ENCODE results near the gene KDSR.

KDSR gene

GRCh38 chr18:63367053-63367953 is at the start of gene KDSR:
KDSR (minus strand) TSS chr18:63367206; CDS start chr18:63367118, 88 bp downstream.
- peak within 1 kb of the TSS; percentile 85 for H3K27ac ChIP-seq (ENCODE audit: low read length)

GRCh38 chr18:63412953-63413352 is 45.9 kb upstream of the KDSR start:
- Histone ChIP-seq H3K4me3 (ENCODE audit: low read length in 2 of 2) (no peak overlapping the region), H3K4me1 (ENCODE audit: control insufficient read depth, insufficient read depth, low read length) (no peaks in the 10 kb centered on the region), H3K9ac (ENCODE audit: low read length in 2 of 2) (no peak overlapping the region), H3K36me3 (ENCODE audit: control insufficient read depth in 2 of 2, insufficient read depth in 2 of 2, low read length in 2 of 2) (peaks cover 27 to 28% of the 10 kb centered on the region in 2 donors), H3K27ac (ENCODE audit: low read length) (no peak overlapping the region), H3K27me3 (ENCODE audit: control insufficient read depth in 1 of 2, insufficient read depth in 2 of 2, low read length in 2 of 2) (no peaks in the 10 kb centered on the region), H3K9me3 (ENCODE audit: control insufficient read depth in 2 of 2, low read length in 2 of 2) (no peaks in the 10 kb centered on the region)

More at GRCh38 chr18:63367053-63367953, at the start of gene KDSR:
- no peaks in the 10 kb centered on the region for H3K27me3 ChIP-seq (ENCODE audit: control insufficient read depth in 1 of 2, insufficient read depth in 2 of 2, low read length in 2 of 2)
- peak within 1 kb of the TSS; percentile 84 to 87 for H3K9ac ChIP-seq (ENCODE audit: low read length in 2 of 2)
- peaks cover 11% of the 10 kb centered on the region for H3K4me1 ChIP-seq (ENCODE audit: control insufficient read depth, insufficient read depth, low read length)
- peak within 1 kb of the TSS; percentile 86 to 94 for H3K4me3 ChIP-seq (ENCODE audit: low read length in 2 of 2)
- peaks cover under 1 to 2% of the 10 kb centered on the region in 2 donors for H3K36me3 ChIP-seq (ENCODE audit: control insufficient read depth in 2 of 2, insufficient read depth in 2 of 2, low read length in 2 of 2)
- no peaks in the 10 kb centered on the region for H3K9me3 ChIP-seq (ENCODE audit: control insufficient read depth in 2 of 2, low read length in 2 of 2)

- Histone ChIP-seq H3K27ac (ENCODE audit: low read length) (no peak overlapping the region), H3K27me3 (ENCODE audit: control insufficient read depth in 1 of 2, insufficient read depth in 2 of 2, low read length in 2 of 2) (no peaks in the 10 kb centered on the region), H3K36me3 (ENCODE audit: control insufficient read depth in 2 of 2, insufficient read depth in 2 of 2, low read length in 2 of 2) (peaks cover 25% of the 10 kb centered on the region in 2 donors), H3K4me3 (ENCODE audit: low read length in 2 of 2) (no peak overlapping the region), H3K9ac (ENCODE audit: low read length in 2 of 2) (no peak overlapping the region), H3K9me3 (ENCODE audit: control insufficient read depth in 2 of 2, low read length in 2 of 2) (no peaks in the 10 kb centered on the region), H3K4me1 (ENCODE audit: control insufficient read depth, insufficient read depth, low read length) (no peaks in the 10 kb centered on the region)
These were observed 43.8 kb upstream of the KDSR start for GRCh38 chr18:63410792-63411191.

GRCh38 chr18:63409301-63409700 is 42.3 kb upstream of the KDSR start:
- Histone ChIP-seq H3K9me3 (ENCODE audit: control insufficient read depth in 2 of 2, low read length in 2 of 2) (no peaks in the 10 kb centered on the region), H3K36me3 (ENCODE audit: control insufficient read depth in 2 of 2, insufficient read depth in 2 of 2, low read length in 2 of 2) (peaks cover 19 to 28% of the 10 kb centered on the region in 2 donors), H3K9ac (ENCODE audit: low read length in 2 of 2) (no peak overlapping the region), H3K4me1 (ENCODE audit: control insufficient read depth, insufficient read depth, low read length) (no peaks in the 10 kb centered on the region), H3K27ac (ENCODE audit: low read length) (no peak overlapping the region), H3K27me3 (ENCODE audit: control insufficient read depth in 1 of 2, insufficient read depth in 2 of 2, low read length in 2 of 2) (no peaks in the 10 kb centered on the region), H3K4me3 (ENCODE audit: low read length in 2 of 2) (no peak overlapping the region)

- H3K4me3 ChIP-seq (ENCODE audit: low read length in 2 of 2) = no peak overlapping the region
- no peaks in the 10 kb centered on the region for H3K4me1 ChIP-seq (ENCODE audit: control insufficient read depth, insufficient read depth, low read length)
- H3K36me3 ChIP-seq (ENCODE audit: control insufficient read depth in 2 of 2, insufficient read depth in 2 of 2, low read length in 2 of 2) = peaks cover 31 to 40% of the 10 kb centered on the region in 2 donors
- no peaks in the 10 kb centered on the region for H3K9me3 ChIP-seq (ENCODE audit: control insufficient read depth in 2 of 2, low read length in 2 of 2)
- no peak overlapping the region for H3K27ac ChIP-seq (ENCODE audit: low read length)
- H3K9ac ChIP-seq (ENCODE audit: low read length in 2 of 2) = no peak overlapping the region
- H3K27me3 ChIP-seq (ENCODE audit: control insufficient read depth in 1 of 2, insufficient read depth in 2 of 2, low read length in 2 of 2) = no peaks in the 10 kb centered on the region
These were observed 40.7 kb upstream of the KDSR start for GRCh38 chr18:63407734-63408133.

- H3K9ac ChIP-seq (ENCODE audit: low read length in 2 of 2) = no peak overlapping the region
- H3K27ac ChIP-seq (ENCODE audit: low read length) = no peak overlapping the region
- no peaks in the 10 kb centered on the region for H3K4me1 ChIP-seq (ENCODE audit: control insufficient read depth, insufficient read depth, low read length)
- H3K9me3 ChIP-seq (ENCODE audit: control insufficient read depth in 2 of 2, low read length in 2 of 2) = no peaks in the 10 kb centered on the region
- no peaks in the 10 kb centered on the region for H3K27me3 ChIP-seq (ENCODE audit: control insufficient read depth in 1 of 2, insufficient read depth in 2 of 2, low read length in 2 of 2)
- H3K36me3 ChIP-seq (ENCODE audit: control insufficient read depth in 2 of 2, insufficient read depth in 2 of 2, low read length in 2 of 2) = peaks cover 41 to 49% of the 10 kb centered on the region in 2 donors
- H3K4me3 ChIP-seq (ENCODE audit: low read length in 2 of 2) = no peak overlapping the region
These were observed 39.0 kb upstream of the KDSR start for GRCh38 chr18:63405986-63406385.

GRCh38 chr18:63402246-63403162 is 35.5 kb upstream of the KDSR start:
- no peak overlapping the region for H3K4me3 ChIP-seq (ENCODE audit: low read length in 2 of 2)
- H3K27ac ChIP-seq (ENCODE audit: low read length) = no peak overlapping the region
- H3K4me1 ChIP-seq (ENCODE audit: control insufficient read depth, insufficient read depth, low read length) = no peaks in the 10 kb centered on the region
- no peaks in the 10 kb centered on the region for H3K9me3 ChIP-seq (ENCODE audit: control insufficient read depth in 2 of 2, low read length in 2 of 2)
- no peaks in the 10 kb centered on the region for H3K27me3 ChIP-seq (ENCODE audit: control insufficient read depth in 1 of 2, insufficient read depth in 2 of 2, low read length in 2 of 2)
- no peak overlapping the region for H3K9ac ChIP-seq (ENCODE audit: low read length in 2 of 2)
- H3K36me3 ChIP-seq (ENCODE audit: control insufficient read depth in 2 of 2, insufficient read depth in 2 of 2, low read length in 2 of 2) = peaks cover 31 to 56% of the 10 kb centered on the region in 2 donors

GRCh38 chr18:63399300-63399699 is 32.3 kb upstream of the KDSR start:
- H3K9ac ChIP-seq (ENCODE audit: low read length in 2 of 2) = no peak overlapping the region
- no peak overlapping the region for H3K4me3 ChIP-seq (ENCODE audit: low read length in 2 of 2)
- H3K36me3 ChIP-seq (ENCODE audit: control insufficient read depth in 2 of 2, insufficient read depth in 2 of 2, low read length in 2 of 2) = peaks cover 43 to 66% of the 10 kb centered on the region in 2 donors

GRCh38 chr18:63397349-63397748 is 30.3 kb upstream of the KDSR start:
- Histone ChIP-seq H3K4me3 (ENCODE audit: low read length in 2 of 2) (no peak overlapping the region), H3K27me3 (ENCODE audit: control insufficient read depth in 1 of 2, insufficient read depth in 2 of 2, low read length in 2 of 2) (no peaks in the 10 kb centered on the region), H3K4me1 (ENCODE audit: control insufficient read depth, insufficient read depth, low read length) (no peaks in the 10 kb centered on the region), H3K9me3 (ENCODE audit: control insufficient read depth in 2 of 2, low read length in 2 of 2) (no peaks in the 10 kb centered on the region), H3K27ac (ENCODE audit: low read length) (no peak overlapping the region), H3K9ac (ENCODE audit: low read length in 2 of 2) (no peak overlapping the region), H3K36me3 (ENCODE audit: control insufficient read depth in 2 of 2, insufficient read depth in 2 of 2, low read length in 2 of 2) (peaks cover 27 to 48% of the 10 kb centered on the region in 2 donors)

More at GRCh38 chr18:63399300-63399699, 32.3 kb upstream of the KDSR start:
- Histone ChIP-seq H3K4me1 (ENCODE audit: control insufficient read depth, insufficient read depth, low read length) (no peaks in the 10 kb centered on the region), H3K27me3 (ENCODE audit: control insufficient read depth in 1 of 2, insufficient read depth in 2 of 2, low read length in 2 of 2) (no peaks in the 10 kb centered on the region), H3K27ac (ENCODE audit: low read length) (no peak overlapping the region), H3K9me3 (ENCODE audit: control insufficient read depth in 2 of 2, low read length in 2 of 2) (no peaks in the 10 kb centered on the region)

GRCh38 chr18:63395503-63395902 is 28.5 kb upstream of the KDSR start:
- peaks cover 23 to 37% of the 10 kb centered on the region in 2 donors for H3K36me3 ChIP-seq (ENCODE audit: control insufficient read depth in 2 of 2, insufficient read depth in 2 of 2, low read length in 2 of 2)

More at GRCh38 chr18:63395503-63395902, 28.5 kb upstream of the KDSR start:
- H3K27me3 ChIP-seq (ENCODE audit: control insufficient read depth in 1 of 2, insufficient read depth in 2 of 2, low read length in 2 of 2) = no peaks in the 10 kb centered on the region
- no peaks in the 10 kb centered on the region for H3K9me3 ChIP-seq (ENCODE audit: control insufficient read depth in 2 of 2, low read length in 2 of 2)
- H3K4me1 ChIP-seq (ENCODE audit: control insufficient read depth, insufficient read depth, low read length) = no peaks in the 10 kb centered on the region
- H3K4me3 ChIP-seq (ENCODE audit: low read length in 2 of 2) = no peak overlapping the region
- H3K27ac ChIP-seq (ENCODE audit: low read length) = no peak overlapping the region
- H3K9ac ChIP-seq (ENCODE audit: low read length in 2 of 2) = no peak overlapping the region

Measured in stomach smooth muscle (tissue), 2 donors.